Stomach smooth muscle (tissue), 2 donors: ENCODE measurements around the gene IPO5.

Experiments
- H3K27ac ChIP-seq: one replicate; pipeline ENCODE4 v1.7.0; 2013; ENCODE audit warnings: mild to moderate bottlenecking, low read length, inconsistent platforms
- H3K27me3 ChIP-seq, 2 donors: one replicate each; pipeline ENCODE4 v1.7.0; 2013; ENCODE audit warnings: low read length in 2 of 2; ENCODE audit not compliant: insufficient read depth in 2 of 2, control insufficient read depth in 1 of 2
- H3K36me3 ChIP-seq, 2 donors: one replicate each; pipeline ENCODE4 v1.7.0; 2013; ENCODE audit warnings: low read length in 2 of 2; ENCODE audit not compliant: control insufficient read depth in 2 of 2, insufficient read depth in 2 of 2
- H3K4me1 ChIP-seq: one replicate; pipeline ENCODE4 v1.7.0; 2013; ENCODE audit warnings: low read length; ENCODE audit not compliant: control insufficient read depth, insufficient read depth
- H3K4me3 ChIP-seq, 2 donors: one replicate each; pipeline ENCODE4 v1.7.0; 2013; ENCODE audit warnings: low read length in 2 of 2
- H3K9ac ChIP-seq, 2 donors: one replicate each; pipeline ENCODE4 v1.7.0; 2013; ENCODE audit warnings: low read length in 2 of 2, mild to moderate bottlenecking in 1 of 2
- H3K9me3 ChIP-seq, 2 donors: one replicate each; pipeline ENCODE4 v1.7.0; 2013; ENCODE audit warnings: low read length in 2 of 2; ENCODE audit not compliant: control insufficient read depth in 2 of 2
- donor health status: healthy.
- donor health status: Pancreatic carcinoma.

IPO5 gene

GRCh38 chr13:97933776-97934175 is 19.7 kb upstream of the IPO5 start:
- no peaks in the 10 kb centered on the region for H3K9me3 ChIP-seq
- no peak overlapping the region for H3K27ac ChIP-seq
- no peaks in the 10 kb centered on the region for H3K27me3 ChIP-seq
- H3K4me1 ChIP-seq, result no peaks in the 10 kb centered on the region
- no peak overlapping the region for H3K9ac ChIP-seq
- no peak overlapping the region for H3K4me3 ChIP-seq
- H3K36me3 ChIP-seq, result no peaks in the 10 kb centered on the region

- Histone ChIP-seq H3K36me3 (no peaks in the 10 kb centered on the region), H3K4me1 (no peaks in the 10 kb centered on the region)
These were observed 18.9 kb upstream of the IPO5 start for GRCh38 chr13:97934590-97934989.

GRCh38 chr13:97935071-97935470 is 18.4 kb upstream of the IPO5 start:
- Histone ChIP-seq H3K27ac (no peak overlapping the region), H3K9ac (no peak overlapping the region)

More at GRCh38 chr13:97934590-97934989, 18.9 kb upstream of the IPO5 start:
- Histone ChIP-seq H3K9me3 (no peaks in the 10 kb centered on the region), H3K27me3 (no peaks in the 10 kb centered on the region), H3K4me3 (no peak overlapping the region), H3K27ac (no peak overlapping the region), H3K9ac (no peak overlapping the region)

GRCh38 chr13:97936036-97936435 is 17.4 kb upstream of the IPO5 start:
- H3K9ac ChIP-seq, result no peak overlapping the region
- H3K36me3 ChIP-seq, result no peaks in the 10 kb centered on the region
- no peaks in the 10 kb centered on the region for H3K4me1 ChIP-seq
- H3K27me3 ChIP-seq, result no peaks in the 10 kb centered on the region
- H3K9me3 ChIP-seq, result no peaks in the 10 kb centered on the region
- H3K4me3 ChIP-seq, result no peak overlapping the region
- no peak overlapping the region for H3K27ac ChIP-seq

More at GRCh38 chr13:97935071-97935470, 18.4 kb upstream of the IPO5 start:
- H3K36me3 ChIP-seq, result no peaks in the 10 kb centered on the region
- no peaks in the 10 kb centered on the region for H3K9me3 ChIP-seq
- H3K4me3 ChIP-seq, result no peak overlapping the region
- H3K4me1 ChIP-seq, result no peaks in the 10 kb centered on the region
- H3K27me3 ChIP-seq, result no peaks in the 10 kb centered on the region

DNA sequence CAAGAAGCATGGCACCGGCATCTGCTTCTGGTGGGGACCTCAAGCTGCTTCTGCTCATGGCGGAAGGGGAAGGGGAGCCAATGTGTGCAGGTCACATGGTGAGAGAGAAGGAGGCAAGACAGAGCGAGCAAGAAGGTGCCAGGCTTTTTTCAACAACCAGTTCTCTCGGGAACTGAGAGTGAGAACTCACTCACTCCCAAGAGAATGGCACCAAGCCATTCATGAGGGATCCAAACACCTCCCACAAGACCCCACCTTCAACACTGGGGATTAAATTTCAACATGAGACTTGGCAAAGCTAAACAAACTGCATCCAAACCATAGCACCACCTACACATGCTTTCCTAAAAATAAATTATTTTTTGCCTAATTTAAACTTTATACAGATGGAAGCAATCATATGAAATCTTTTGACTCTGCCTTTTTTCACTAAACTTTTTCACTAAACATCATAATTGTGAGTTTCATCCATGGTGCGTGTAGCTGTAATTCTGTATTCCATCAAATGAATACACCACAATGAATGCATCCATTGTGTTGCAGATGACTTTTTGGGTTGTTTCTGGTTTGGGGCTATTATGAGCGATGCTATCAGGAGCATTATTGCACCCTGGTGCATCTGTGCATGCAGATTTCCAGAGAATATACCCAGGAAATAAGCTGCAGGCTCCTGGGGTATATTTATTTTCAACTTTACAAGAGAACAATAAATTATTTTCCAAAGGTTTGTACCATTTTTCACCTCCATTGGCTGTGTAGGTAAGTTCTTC is 14.6 kb upstream of the IPO5 start:
- Histone ChIP-seq H3K9me3 (no peaks in the 10 kb centered on the region), H3K9ac (no peak overlapping the region), H3K27ac (no peak overlapping the region), H3K36me3 (no peaks in the 10 kb centered on the region), H3K4me1 (no peaks in the 10 kb centered on the region), H3K27me3 (no peaks in the 10 kb centered on the region), H3K4me3 (no peak overlapping the region)

DNA sequence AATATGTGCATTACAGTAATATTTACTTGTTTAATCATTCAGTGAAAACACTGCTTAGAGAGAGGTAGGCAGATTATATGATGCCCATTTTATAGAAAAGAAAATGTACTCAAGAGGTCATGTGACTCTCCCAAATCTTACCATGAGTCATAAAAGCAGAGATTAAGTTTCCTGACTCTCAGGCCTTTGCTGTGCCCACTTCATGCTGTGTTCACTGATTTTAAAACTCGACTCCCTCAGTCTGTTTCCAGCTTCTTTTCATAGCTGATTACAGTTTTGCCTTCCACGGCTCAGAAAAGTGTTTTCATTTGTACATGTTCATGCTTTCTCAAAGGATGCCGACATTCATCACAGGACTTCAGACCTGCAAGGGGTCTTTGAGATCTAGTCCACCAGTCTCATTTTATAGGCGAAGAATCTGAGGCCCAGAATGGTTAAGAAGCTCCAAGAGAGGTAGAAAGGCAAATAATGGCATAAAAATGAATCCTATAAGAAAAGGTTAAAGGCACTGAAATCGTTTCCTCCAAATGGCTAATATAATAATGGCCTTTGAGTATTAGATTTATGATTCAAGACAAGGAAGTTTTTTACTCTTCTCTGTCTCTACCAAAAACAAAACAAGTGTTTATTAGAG is 9.0 kb upstream of the IPO5 start:
- no peak overlapping the region for H3K9ac ChIP-seq
- no peaks in the 10 kb centered on the region for H3K27me3 ChIP-seq
- H3K9me3 ChIP-seq, result peaks cover 0 to 3% of the 10 kb centered on the region in 2 donors
- no peaks in the 10 kb centered on the region for H3K36me3 ChIP-seq
- H3K4me1 ChIP-seq, result no peaks in the 10 kb centered on the region
- H3K27ac ChIP-seq, result no peak overlapping the region
- no peak overlapping the region for H3K4me3 ChIP-seq

- H3K4me1 ChIP-seq, result no peaks in the 10 kb centered on the region
- H3K27me3 ChIP-seq, result no peaks in the 10 kb centered on the region
- no peak overlapping the region for H3K9ac ChIP-seq
- H3K36me3 ChIP-seq, result no peaks in the 10 kb centered on the region
- H3K4me3 ChIP-seq, result no peak overlapping the region
- H3K27ac ChIP-seq, result no peak overlapping the region
- peaks cover 0 to 3% of the 10 kb centered on the region in 2 donors for H3K9me3 ChIP-seq
These were observed 8.1 kb upstream of the IPO5 start for GRCh38 chr13:97945342-97945741.

GRCh38 chr13:97945792-97946419 is 7.6 kb upstream of the IPO5 start:
- Histone ChIP-seq H3K36me3 (no peaks in the 10 kb centered on the region), H3K4me1 (no peaks in the 10 kb centered on the region), H3K4me3 (no peak overlapping the region), H3K27ac (no peak overlapping the region), H3K27me3 (no peaks in the 10 kb centered on the region), H3K9ac (no peak overlapping the region), H3K9me3 (peaks cover 0 to 3% of the 10 kb centered on the region in 2 donors)

DNA sequence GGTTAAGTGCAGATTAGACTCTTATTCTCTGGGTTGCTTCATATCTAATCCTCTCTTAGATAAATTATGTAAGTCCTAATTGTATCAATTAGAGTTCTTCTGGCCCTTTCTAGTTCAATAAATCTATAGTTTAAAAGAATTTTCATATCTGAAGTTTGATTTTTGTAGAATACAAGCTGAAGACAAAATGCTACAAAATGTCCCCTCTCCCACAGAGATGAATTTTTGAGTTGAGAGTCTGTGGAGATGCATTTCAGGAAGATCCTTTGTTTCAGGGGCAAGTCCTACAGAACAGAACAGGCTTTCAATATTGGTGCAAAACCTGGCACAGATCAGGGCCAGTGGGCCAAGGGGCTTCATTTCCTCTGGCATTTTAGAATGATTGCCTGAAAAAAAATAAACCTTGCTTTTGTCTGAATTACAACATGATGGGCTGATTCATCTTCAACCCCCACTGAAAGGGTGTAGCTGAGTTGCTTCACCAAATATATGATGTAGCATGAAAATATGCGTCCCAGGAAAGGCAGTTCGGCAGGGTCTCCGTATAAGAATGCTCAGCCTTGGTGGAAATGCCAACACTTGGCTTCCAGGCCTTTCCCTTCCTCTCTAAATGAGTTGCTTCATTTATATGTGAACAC is 6.4 kb upstream of the IPO5 start:
- Histone ChIP-seq H3K27me3 (no peaks in the 10 kb centered on the region), H3K9me3 (peaks cover 0 to 3% of the 10 kb centered on the region in 2 donors), H3K4me1 (no peaks in the 10 kb centered on the region), H3K27ac (no peak overlapping the region), H3K9ac (no peak overlapping the region), H3K4me3 (no peak overlapping the region), H3K36me3 (no peaks in the 10 kb centered on the region)

- Histone ChIP-seq H3K9me3 (peaks cover 0 to 3% of the 10 kb centered on the region in 2 donors), H3K9ac (no peak overlapping the region), H3K4me1 (no peaks in the 10 kb centered on the region), H3K4me3 (no peak overlapping the region), H3K27ac (no peak overlapping the region), H3K27me3 (no peaks in the 10 kb centered on the region), H3K36me3 (no peaks in the 10 kb centered on the region)
These were observed 5.4 kb upstream of the IPO5 start for GRCh38 chr13:97948041-97948440.
